Measurements from ENCODE around the gene SAMM50.
"Not testable (repeated sequence)": the region's sequence is repeated elsewhere in the genome, so short reads cannot be mapped to it uniquely, and the experiment has no call there.

Gene SAMM50

GRCh38 chr22:44012162-44012561, 56.9 kb downstream of the SAMM50 start:
- H3K9ac ChIP-seq (ENCODE audit: low read depth, low read length): no peak overlapping the region
- H3K9me3 ChIP-seq (ENCODE audit: insufficient read depth, low read depth, low read length): no peaks in the 10 kb centered on the region
- H3K4me1 ChIP-seq (ENCODE audit: insufficient read depth, low read length): no peaks in the 10 kb centered on the region
- no peak overlapping the region for H3K27ac ChIP-seq (ENCODE audit: low read length)
- H3K27me3 ChIP-seq (ENCODE audit: insufficient read depth, low read length): no peaks in the 10 kb centered on the region
- no peak overlapping the region for H3K4me3 ChIP-seq (ENCODE audit: low read length)
- H3K36me3 ChIP-seq (ENCODE audit: insufficient read depth, low read depth, low read length): no peaks in the 10 kb centered on the region

DNA sequence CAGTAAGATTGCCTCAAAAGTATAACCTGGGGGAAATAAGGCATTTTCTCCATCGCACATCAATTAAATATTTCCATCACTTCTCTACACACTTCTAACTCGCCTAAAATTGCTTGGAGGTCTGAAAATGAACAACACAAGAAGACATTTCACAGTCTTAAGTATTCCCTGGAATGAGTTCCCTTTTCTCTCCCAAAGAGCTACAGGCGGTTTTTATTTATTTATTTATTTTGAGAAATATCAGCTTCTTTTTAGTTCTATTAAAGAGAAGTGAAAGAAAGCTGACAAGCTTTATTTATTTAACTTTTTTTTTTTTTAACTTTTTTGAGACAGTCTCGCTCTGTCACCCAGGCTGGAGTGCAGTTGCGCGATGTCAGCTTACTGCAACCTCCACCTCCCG, 57.3 kb downstream of the SAMM50 start:
- no peaks in the 10 kb centered on the region for H3K36me3 ChIP-seq (ENCODE audit: insufficient read depth, low read depth, low read length)
- H3K27me3 ChIP-seq (ENCODE audit: insufficient read depth, low read length): no peaks in the 10 kb centered on the region
- no peaks in the 10 kb centered on the region for H3K9me3 ChIP-seq (ENCODE audit: insufficient read depth, low read depth, low read length)
- no peaks in the 10 kb centered on the region for H3K4me1 ChIP-seq (ENCODE audit: insufficient read depth, low read length)
- no peak overlapping the region for H3K9ac ChIP-seq (ENCODE audit: low read depth, low read length)
- H3K27ac ChIP-seq (ENCODE audit: low read length): no peak overlapping the region
- no peak overlapping the region for H3K4me3 ChIP-seq (ENCODE audit: low read length)

DNA sequence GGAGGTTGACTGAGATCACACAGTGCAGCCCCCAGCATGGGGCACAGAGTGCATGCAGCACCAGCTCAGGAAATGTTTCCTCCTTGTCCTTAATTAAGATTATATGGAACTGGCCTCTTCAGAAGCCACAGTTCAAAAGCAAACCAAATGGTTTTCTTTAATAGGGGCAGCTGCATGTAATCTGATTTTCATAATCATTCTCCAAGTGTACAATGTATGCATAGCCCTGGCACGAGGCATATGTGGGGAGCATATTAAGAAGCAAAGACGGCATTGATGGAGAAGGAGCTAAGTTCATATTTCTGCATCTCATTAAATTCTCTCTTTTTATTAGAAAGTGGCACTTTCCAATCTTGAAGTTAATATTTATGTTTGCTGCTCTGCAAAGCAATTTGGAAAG, 59.0 kb downstream of the SAMM50 start:
- H3K36me3 ChIP-seq (ENCODE audit: insufficient read depth, low read depth, low read length): no peaks in the 10 kb centered on the region
- no peak overlapping the region for H3K4me3 ChIP-seq (ENCODE audit: low read length)
- no peaks in the 10 kb centered on the region for H3K27me3 ChIP-seq (ENCODE audit: insufficient read depth, low read length)
- no peaks in the 10 kb centered on the region for H3K4me1 ChIP-seq (ENCODE audit: insufficient read depth, low read length)
- no peak overlapping the region for H3K27ac ChIP-seq (ENCODE audit: low read length)
- no peak overlapping the region for H3K9ac ChIP-seq (ENCODE audit: low read depth, low read length)
- H3K9me3 ChIP-seq (ENCODE audit: insufficient read depth, low read depth, low read length): no peaks in the 10 kb centered on the region

GRCh38 chr22:44016586-44016985, 61.3 kb downstream of the SAMM50 start:
- not testable (repeated sequence) for H3K4me1 ChIP-seq (ENCODE audit: insufficient read depth, low read length); H3K36me3 ChIP-seq (ENCODE audit: insufficient read depth, low read depth, low read length); H3K27me3 ChIP-seq (ENCODE audit: insufficient read depth, low read length); H3K27ac ChIP-seq (ENCODE audit: low read length); H3K9ac ChIP-seq (ENCODE audit: low read depth, low read length); H3K9me3 ChIP-seq (ENCODE audit: insufficient read depth, low read depth, low read length); H3K4me3 ChIP-seq (ENCODE audit: low read length)

DNA sequence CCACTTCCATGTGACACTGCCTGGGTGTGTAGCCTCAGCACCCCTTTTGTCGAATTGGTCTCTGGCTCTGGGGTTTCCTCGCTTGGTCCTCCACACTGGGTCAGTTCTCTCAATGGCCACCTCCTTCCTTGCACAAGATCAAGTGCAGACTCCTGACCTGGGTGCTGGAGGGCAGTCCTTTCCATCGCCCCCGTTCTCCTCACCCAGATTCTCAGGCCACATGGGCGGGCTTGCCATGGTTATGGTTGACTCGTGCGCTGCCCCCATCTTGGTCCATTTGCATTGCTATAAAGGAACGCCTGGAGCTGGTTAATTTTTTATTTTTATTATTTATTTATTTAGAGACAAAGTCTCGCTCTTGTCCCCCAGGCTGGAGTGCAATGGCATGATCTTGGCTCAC, 63.4 kb downstream of the SAMM50 start:
- H3K4me3 ChIP-seq (ENCODE audit: low read length): no peak overlapping the region
- H3K4me1 ChIP-seq (ENCODE audit: insufficient read depth, low read length): no peaks in the 10 kb centered on the region; the same call in 1 of the 2 replicates
- H3K36me3 ChIP-seq (ENCODE audit: insufficient read depth, low read depth, low read length): no peaks in the 10 kb centered on the region
- no peak overlapping the region for H3K9ac ChIP-seq (ENCODE audit: low read depth, low read length)
- no peaks in the 10 kb centered on the region for H3K27me3 ChIP-seq (ENCODE audit: insufficient read depth, low read length)
- H3K27ac ChIP-seq (ENCODE audit: low read length): no peak overlapping the region
- no peaks in the 10 kb centered on the region for H3K9me3 ChIP-seq (ENCODE audit: insufficient read depth, low read depth, low read length)

- Histone ChIP-seq H3K9ac (ENCODE audit: low read depth, low read length) (no peak overlapping the region), H3K36me3 (ENCODE audit: insufficient read depth, low read depth, low read length) (no peaks in the 10 kb centered on the region), H3K27me3 (ENCODE audit: insufficient read depth, low read length) (no peaks in the 10 kb centered on the region), H3K4me3 (ENCODE audit: low read length) (no peak overlapping the region), H3K27ac (ENCODE audit: low read length) (no peak overlapping the region), H3K9me3 (ENCODE audit: insufficient read depth, low read depth, low read length) (no peaks in the 10 kb centered on the region), H3K4me1 (ENCODE audit: insufficient read depth, low read length) (no peaks in the 10 kb centered on the region; the same call in 1 of the 2 replicates)
These were observed 64.2 kb downstream of the SAMM50 start for GRCh38 chr22:44019416-44019815.

DNA sequence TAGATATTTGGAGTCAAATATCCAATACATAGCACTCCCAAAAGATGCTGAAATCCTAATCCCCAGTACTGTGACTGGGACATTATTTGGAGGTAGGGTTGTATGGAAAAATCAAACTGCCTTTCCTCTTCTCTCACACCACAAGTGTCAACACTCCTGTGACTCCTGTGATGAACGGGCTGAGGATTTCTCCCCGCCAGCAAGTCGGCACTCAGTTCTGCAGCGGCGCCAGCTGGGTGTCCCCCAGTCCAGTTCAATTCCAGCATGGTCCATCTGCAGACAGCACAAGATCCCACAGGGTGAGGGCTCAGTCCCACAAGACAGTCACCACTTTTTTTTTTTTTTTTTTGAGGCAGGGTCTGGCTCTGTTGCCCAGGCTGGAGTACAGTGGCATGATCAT, 64.6 kb downstream of the SAMM50 start:
- no peaks in the 10 kb centered on the region for H3K36me3 ChIP-seq (ENCODE audit: insufficient read depth, low read depth, low read length)
- H3K27ac ChIP-seq (ENCODE audit: low read length): no peak overlapping the region
- no peaks in the 10 kb centered on the region for H3K9me3 ChIP-seq (ENCODE audit: insufficient read depth, low read depth, low read length)
- H3K4me3 ChIP-seq (ENCODE audit: low read length): no peak overlapping the region
- H3K27me3 ChIP-seq (ENCODE audit: insufficient read depth, low read length): peaks cover 3% of the 10 kb centered on the region; the same call in 1 of the 2 replicates
- H3K4me1 ChIP-seq (ENCODE audit: insufficient read depth, low read length): no peaks in the 10 kb centered on the region; the same call in 1 of the 2 replicates
- no peak overlapping the region for H3K9ac ChIP-seq (ENCODE audit: low read depth, low read length)

DNA sequence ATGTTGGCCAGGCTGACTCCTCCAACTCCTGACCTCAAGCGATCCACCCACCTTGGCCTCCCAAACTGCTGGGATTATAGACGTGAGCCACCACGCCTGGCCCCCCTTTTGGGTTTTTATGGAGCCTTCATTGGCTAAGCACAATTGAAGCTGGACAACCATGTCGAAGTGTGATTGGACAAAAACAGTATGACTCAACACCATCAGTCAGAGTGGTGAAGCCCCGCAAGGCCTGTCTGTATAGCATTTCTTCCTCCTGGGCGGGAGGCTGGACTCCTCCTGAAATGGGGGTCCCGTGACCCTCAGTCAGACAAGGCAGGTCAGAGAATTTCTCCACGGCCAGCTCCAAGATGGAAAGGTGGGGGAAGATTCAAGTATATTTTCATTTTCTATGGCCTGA, 65.7 kb downstream of the SAMM50 start:
- Histone ChIP-seq H3K27me3 (ENCODE audit: insufficient read depth, low read length) (peaks cover 12% of the 10 kb centered on the region), H3K4me1 (ENCODE audit: insufficient read depth, low read length) (peaks cover 3% of the 10 kb centered on the region; the same call in 1 of the 2 replicates), H3K4me3 (ENCODE audit: low read length) (no peak overlapping the region), H3K36me3 (ENCODE audit: insufficient read depth, low read depth, low read length) (no peaks in the 10 kb centered on the region), H3K9ac (ENCODE audit: low read depth, low read length) (no peak overlapping the region), H3K9me3 (ENCODE audit: insufficient read depth, low read depth, low read length) (no peaks in the 10 kb centered on the region), H3K27ac (ENCODE audit: low read length) (no peak overlapping the region)

DNA sequence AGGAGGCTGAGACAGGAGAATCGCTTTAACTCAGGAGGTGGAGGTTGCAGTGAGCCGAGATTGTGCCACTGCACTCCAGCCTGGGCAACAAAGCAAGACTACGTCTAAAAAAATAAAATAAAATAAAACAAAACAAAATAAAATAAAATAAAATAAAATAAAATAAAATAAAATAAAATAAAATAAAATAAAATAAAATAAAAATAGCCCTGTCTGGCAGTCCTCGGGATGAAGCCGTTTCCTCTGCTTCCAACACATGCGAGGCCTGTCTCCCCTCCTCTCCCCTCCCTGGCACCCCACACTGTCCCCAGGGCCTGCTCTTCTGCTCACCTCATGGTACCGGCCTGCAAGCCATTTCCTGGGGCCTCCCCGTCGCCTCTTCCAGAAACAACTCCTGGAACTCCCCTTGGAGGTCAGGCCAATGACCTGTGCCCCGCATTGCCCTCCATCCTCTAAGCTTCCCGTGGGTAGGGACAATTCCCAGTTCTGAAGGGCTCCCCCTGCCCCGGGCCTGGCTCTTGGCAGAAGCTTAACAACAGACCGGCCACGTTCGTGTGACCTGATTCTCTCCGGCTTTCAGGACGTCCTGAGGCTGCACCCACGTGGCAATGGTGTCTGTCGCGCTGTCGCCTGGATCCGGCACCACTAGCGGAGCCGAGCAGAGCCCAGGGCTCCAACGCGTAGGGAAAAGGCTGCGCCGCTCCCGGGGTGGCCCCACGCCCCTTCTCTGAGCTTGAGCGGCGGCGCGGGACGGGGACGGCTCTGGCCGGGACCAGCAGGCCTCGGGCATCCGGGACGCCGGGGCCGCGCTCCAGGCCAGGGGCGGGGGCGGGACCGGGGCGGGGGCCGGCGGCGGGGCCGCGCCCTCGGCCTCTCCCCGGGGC, 68.4 kb downstream of the SAMM50 start:
- peak overlapping the region; percentile 80 for H3K9ac ChIP-seq (ENCODE audit: low read depth, low read length)
- no peaks in the 10 kb centered on the region for H3K9me3 ChIP-seq (ENCODE audit: insufficient read depth, low read depth, low read length)
- H3K27me3 ChIP-seq (ENCODE audit: insufficient read depth, low read length): peaks cover 12% of the 10 kb centered on the region
- peak overlapping the region; percentile 76 for H3K4me3 ChIP-seq (ENCODE audit: low read length)
- H3K27ac ChIP-seq (ENCODE audit: low read length): no peak overlapping the region
- H3K4me1 ChIP-seq (ENCODE audit: insufficient read depth, low read length): peaks cover 7% of the 10 kb centered on the region; the same call in 1 of the 2 replicates
- H3K36me3 ChIP-seq (ENCODE audit: insufficient read depth, low read depth, low read length): no peaks in the 10 kb centered on the region

- Histone ChIP-seq H3K9me3 (ENCODE audit: insufficient read depth, low read depth, low read length) (no peaks in the 10 kb centered on the region), H3K27ac (ENCODE audit: low read length) (no peak within 1 kb of the TSS), H3K9ac (ENCODE audit: low read depth, low read length) (peak within 1 kb of the TSS; percentile 80), H3K4me3 (ENCODE audit: low read length) (peak within 1 kb of the TSS; percentile 76), H3K36me3 (ENCODE audit: insufficient read depth, low read depth, low read length) (no peaks in the 10 kb centered on the region), H3K4me1 (ENCODE audit: insufficient read depth, low read length) (peaks cover 7% of the 10 kb centered on the region; the same call in 1 of the 2 replicates), H3K27me3 (ENCODE audit: insufficient read depth, low read length) (peaks cover 12% of the 10 kb centered on the region)
These were observed 69.2 kb downstream of the SAMM50 start, which contains the start of gene PARVB for GRCh38 chr22:44024288-44024921. Gene PARVB (plus strand): TSS chr22:44024302. CDS start chr22:44024340, 38 bp downstream.

DNA sequence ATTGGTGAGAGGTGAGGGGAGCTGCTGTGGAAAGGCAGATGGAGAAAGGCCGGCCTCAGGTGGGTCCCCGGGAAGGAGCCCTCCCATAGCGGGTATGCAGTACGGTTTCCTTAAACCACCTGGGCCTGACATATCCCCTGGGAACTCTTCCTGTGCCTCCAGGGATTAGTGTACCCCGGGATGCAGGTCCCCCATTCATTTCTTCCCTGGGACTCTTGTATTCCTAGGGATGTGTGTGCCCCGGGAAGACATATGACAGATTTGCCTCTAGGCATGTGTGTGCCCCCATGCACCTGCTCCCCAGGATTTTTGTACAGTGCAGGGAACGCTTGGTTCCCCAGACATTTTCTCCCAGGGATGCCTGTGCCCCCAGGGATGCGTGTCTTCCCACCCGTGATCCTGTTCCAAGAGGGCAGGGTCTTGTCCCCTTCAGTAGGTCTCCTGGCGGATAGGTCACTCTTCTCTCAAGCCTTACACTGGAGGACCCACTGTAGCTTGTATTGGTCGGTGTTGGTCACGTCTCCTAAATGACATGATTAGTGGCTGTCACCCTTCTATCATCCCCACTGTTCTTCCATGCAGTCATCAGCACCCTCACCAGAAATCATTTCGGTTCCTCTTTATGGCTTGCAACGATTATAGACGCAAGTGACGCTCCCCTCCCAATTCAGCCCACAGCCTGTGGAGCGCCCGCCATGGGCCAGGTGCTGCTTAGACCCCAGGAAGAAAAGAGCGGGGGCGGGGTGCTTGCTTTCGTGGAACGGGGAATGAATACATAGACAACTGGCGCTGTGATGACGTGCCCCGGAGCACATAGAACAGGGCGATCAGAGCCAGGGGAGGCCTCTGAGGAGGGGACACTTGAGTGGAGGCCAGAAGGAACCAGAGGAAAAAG, 70.2 kb downstream of the SAMM50 start:
- no peak overlapping the region for H3K27ac ChIP-seq (ENCODE audit: low read length)
- no peak overlapping the region for H3K9ac ChIP-seq (ENCODE audit: low read depth, low read length)
- H3K9me3 ChIP-seq (ENCODE audit: insufficient read depth, low read depth, low read length): no peaks in the 10 kb centered on the region
- H3K4me1 ChIP-seq (ENCODE audit: insufficient read depth, low read length): peaks cover 7% of the 10 kb centered on the region; the same call in 1 of the 2 replicates
- no peaks in the 10 kb centered on the region for H3K36me3 ChIP-seq (ENCODE audit: insufficient read depth, low read depth, low read length)
- no peak overlapping the region for H3K4me3 ChIP-seq (ENCODE audit: low read length)
- H3K27me3 ChIP-seq (ENCODE audit: insufficient read depth, low read length): peaks cover 12% of the 10 kb centered on the region

Measured in iPS-20b (cell line).